BJ (cell line): ENCODE data around the gene DIO3. TPM values are rescaled to one million over a fixed set of nuclear protein-coding genes. Genes with fewer than 3 reads are reported as not detected.
"Not testable (repeated sequence)": the region's sequence is repeated elsewhere in the genome, so short reads cannot be mapped to it uniquely, and the experiment has no call there.

Source experiments
- CTCF ChIA-PET: fragments of 350-600 bp; formaldehyde crosslinking; extraction: SDS; loops from one replicate; lab custom pipeline; 2021; ENCODE audit warnings: antibody characterized with exemption, inconsistent platforms; lab: Yijun Ruan, JAX
- POLR2A ChIA-PET: fragments of 300-600 bp; sonication (Branson Sonifier 250); formaldehyde crosslinking; extraction: SDS; loops from one replicate; lab custom pipeline; 2021; ENCODE audit warnings: antibody characterized with exemption; lab: Charles Lee
- DNase-seq: peaks from one replicate; pipeline ENCODE4 v3.0.0-alpha.2; 2011; ENCODE audit warnings: low read depth
- H3K27me3 ChIP-seq: 2 replicates; pipeline ENCODE4 v1.6.0; 2011; ENCODE audit warnings: low read length; ENCODE audit not compliant: control insufficient read depth, insufficient read depth
- H3K36me3 ChIP-seq: 2 replicates; pipeline ENCODE4 v1.5.1; 2011; ENCODE audit warnings: low read length; ENCODE audit not compliant: control insufficient read depth, insufficient read depth
- H3K4me3 ChIP-seq: 2 replicates; pipeline ENCODE4 v1.5.1; 2011; ENCODE audit warnings: low read depth, mild to moderate bottlenecking, control low read depth, low read length
- CTCF ChIP-seq: IDR thresholded peaks from 2 replicates; pipeline ENCODE4 v1.5.1; 2011; ENCODE audit warnings: low read depth, mild to moderate bottlenecking, control low read depth, inconsistent platforms, low read length, moderate library complexity; ENCODE audit not compliant: insufficient read depth
- polyA plus RNA-seq: library from polyadenylated mRNA; depleted of rRNA; stranded (reverse); fragments of >200 nt; gene quantifications from 2 replicates; pipeline ENCODE4 v1.2.3, GENCODE V29; 2011

DIO3 gene
- polyA plus RNA-seq, 1 experiment = not detected

DNA sequence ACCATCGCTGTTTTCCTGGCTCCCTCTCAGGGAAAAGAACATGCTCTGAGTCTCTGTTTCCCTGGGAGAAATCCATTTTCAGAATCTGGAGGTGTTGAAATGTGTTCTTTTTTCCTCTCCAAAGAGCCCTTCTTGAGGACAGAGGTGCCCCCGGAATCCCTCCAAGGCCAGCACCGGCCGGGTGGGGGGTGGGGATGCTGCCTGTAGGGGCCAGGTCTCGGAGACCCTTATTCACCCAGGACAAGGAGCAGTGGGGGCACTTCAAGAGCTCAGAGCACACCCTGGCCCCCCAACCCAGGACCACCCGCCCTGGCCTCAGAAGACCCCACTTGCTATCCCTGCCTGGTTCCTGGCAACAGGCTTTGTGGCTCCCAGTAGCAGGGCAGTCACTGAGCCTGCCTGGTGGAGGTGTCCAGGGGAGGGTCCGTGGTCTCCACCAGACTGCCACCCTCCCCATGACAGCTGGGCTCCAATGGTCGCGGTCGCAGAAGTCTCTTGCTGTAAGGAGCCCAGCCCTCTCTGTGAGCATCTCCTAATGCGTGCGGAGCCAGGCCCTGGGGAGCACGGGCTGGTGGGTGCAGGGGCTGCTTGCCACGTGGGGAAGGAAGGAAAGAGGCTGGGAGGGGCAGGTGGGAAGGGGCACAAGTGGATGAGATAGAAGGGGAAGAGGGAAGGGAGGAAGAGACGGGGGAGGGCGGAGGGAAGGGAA, 13.2 kb upstream of the DIO3 start:
- no peak for TF ChIP-seq CTCF
- DNase-seq = no peak
- CTCF ChIA-PET = no interaction called here
- POLR2A ChIA-PET = no interaction called here
- H3K27me3 ChIP-seq = no peaks in the 10 kb centered on the region
- H3K36me3 ChIP-seq = no peaks in the 10 kb centered on the region
- H3K4me3 ChIP-seq = no peak overlapping the region

DNA sequence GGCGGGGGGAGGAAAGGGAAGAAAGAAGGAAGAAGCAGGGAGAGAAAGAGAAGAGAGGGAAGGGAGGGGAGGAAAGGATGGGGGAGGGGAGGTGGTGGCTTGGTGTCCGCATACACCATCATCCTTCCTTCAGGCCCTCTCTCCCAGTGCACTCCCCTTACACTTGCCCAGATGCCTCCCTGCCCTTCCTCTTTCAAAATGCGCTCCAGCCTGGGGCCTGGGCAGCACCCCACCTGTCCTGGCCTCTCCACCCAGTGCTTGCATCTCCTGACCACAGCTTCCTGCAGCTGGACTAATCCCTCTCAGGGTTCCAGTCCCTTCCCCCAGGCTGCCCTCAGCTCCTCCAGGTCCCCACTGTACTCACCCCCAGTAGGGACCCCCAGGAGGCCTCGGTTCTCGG, 12.6 kb upstream of the DIO3 start:
- no peak for DNase-seq
- CTCF ChIA-PET = no interaction called here
- POLR2A ChIA-PET = no interaction called here
- Histone ChIP-seq H3K4me3 (no peak overlapping the region), H3K36me3 (no peaks in the 10 kb centered on the region), H3K27me3 (no peaks in the 10 kb centered on the region)
- no peak for TF ChIP-seq CTCF

DNA sequence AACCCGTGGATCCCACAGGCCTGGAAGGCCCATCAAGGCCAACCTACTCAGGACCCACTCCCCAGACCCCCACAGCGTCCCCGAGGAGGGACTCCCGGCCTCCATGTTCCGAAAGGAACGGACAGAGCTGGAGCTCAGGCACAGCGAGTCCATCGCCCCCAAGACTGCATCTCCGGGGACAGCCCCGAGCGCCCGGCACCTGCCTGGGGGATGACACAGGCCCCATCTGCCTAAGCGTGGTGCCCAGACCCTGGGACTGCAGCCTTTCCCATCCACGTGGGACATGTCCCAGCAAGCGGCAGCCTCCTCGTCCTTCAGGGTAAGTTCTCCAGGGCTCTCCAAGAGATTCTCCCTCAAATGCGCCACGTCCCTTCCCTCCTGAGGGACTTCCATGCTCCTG, 12.1 kb upstream of the DIO3 start:
- H3K27me3 ChIP-seq = no peaks in the 10 kb centered on the region
- POLR2A ChIA-PET = no interaction called here
- TF ChIP-seq CTCF = no peak
- no peak for DNase-seq
- no peaks in the 10 kb centered on the region for H3K36me3 ChIP-seq
- CTCF ChIA-PET = no interaction called here
- no peak overlapping the region for H3K4me3 ChIP-seq

- CTCF ChIA-PET, H3K4me3 ChIP-seq, POLR2A ChIA-PET, H3K27me3 ChIP-seq, DNase-seq, H3K36me3 ChIP-seq: not testable (repeated sequence)
These were observed 10.9 kb upstream of the DIO3 start for GRCh38 chr14:101550202-101550912.

GRCh38 chr14:101551729-101552595, 9.3 kb upstream of the DIO3 start:
- TF ChIP-seq CTCF = no peak
- Histone ChIP-seq H3K27me3 (no peaks in the 10 kb centered on the region; the same call in 1 of the 2 replicates), H3K4me3 (no peak overlapping the region), H3K36me3 (no peaks in the 10 kb centered on the region)
- CTCF ChIA-PET = no interaction called here
- DNase-seq = no peak
- POLR2A ChIA-PET = no interaction called here
